Right lobe of liver (tissue), 6 donors: ENCODE results near the gene CRTAC1. TPM values are rescaled to one million over a fixed set of nuclear protein-coding genes. Genes with fewer than 3 reads are reported as not detected.
A peak's percentile ranks its signal among the peaks of the same experiment; 100 is the strongest.

Experiments used
- ATAC-seq, 4 donors: fragments of 200-7000 bp; cut with Tn5 transposase; one replicate each; pipeline ENCODE4 v1.9.1; 2020; ENCODE audit warnings: mild to moderate bottlenecking in 4 of 4, moderate library complexity in 4 of 4
- DNase-seq, 3 donors: peaks; one replicate each; pipeline ENCODE4 v3.0.0-alpha.2; 2020
- H3K27ac ChIP-seq, 3 donors: fragments of 200-600 bp; one replicate each; pipeline ENCODE4 v1.8.0; 2022
- H3K27me3 ChIP-seq, 2 donors: fragments of 200-600 bp; one replicate each; pipeline ENCODE4 v1.8.0; 2022
- H3K36me3 ChIP-seq, 4 donors: fragments of 200-600 bp; sonication (generic) in 1 of 4; one replicate each; pipeline versions ENCODE4 v1.5.1 to v1.8.0; 2017 to 2022; ENCODE audit warnings: control low read depth in 1 of 4
- H3K4me1 ChIP-seq, 4 donors: fragments of 200-600 bp; sonication (generic) in 1 of 4; one replicate each; pipeline versions ENCODE4 v1.5.1 to v1.8.0; 2017 to 2022; ENCODE audit warnings: control low read depth in 1 of 4
- H3K4me3 ChIP-seq, 3 donors: fragments of 200-600 bp; one replicate each; pipeline ENCODE4 v1.8.0; 2022
- H3K9me3 ChIP-seq, 4 donors: fragments of 200-600 bp; sonication (generic) in 1 of 4; one replicate each; pipeline versions ENCODE4 v1.5.1 to v1.8.0; 2017 to 2022; ENCODE audit warnings: control low read depth in 1 of 4
- POLR2A ChIP-seq: fragments of 450-650 bp; IDR thresholded peaks from one replicate; pipeline ENCODE4 v1.6.1; 2017; ENCODE audit warnings: antibody characterized with exemption, mild to moderate bottlenecking
- WGBS: methylation state at CpG from one replicate; pipeline ENCODE4 v1.1.6; 2018; ENCODE audit warnings: low coverage, low lambda C conversion rate; ENCODE audit not compliant: insufficient coverage; ENCODE audit errors: missing lambda C conversion rate; 5-methylcytosine and 5-hydroxymethylcytosine counted together
- intact Hi-C, 2 donors: fragments of 100-400 bp; cut with DNase I; formaldehyde crosslinking; loops; one replicate each; pipeline versions ENCODE4 v1.11.2 to v1.14.1; 2022
- total RNA-seq, 6 experiments: library from RNA; depleted of rRNA in 2 of 6; stranded (reverse); fragments of >200 nt in 2 of 6; fragmentation: NEBNext Ultra II Directional in 3 of 6; extraction: Animal tissue kit (Norgen Biotek cat#: 25700) in 3 of 6; gene quantifications; one replicate each; pipeline versions ENCODE4 v1.1.0 to v1.2.4, GENCODE V29; 2016 to 2023
- TF ChIP-seq, protein P1 (sequence below), 4 donors: fragments of 200-600 bp in 3 of 4; fragments of 450-650 bp in 1 of 4; IDR thresholded peaks; one replicate each; pipeline versions ENCODE4 v1.5.1 to v1.8.0; 2016 to 2022; ENCODE audit warnings: antibody characterized with exemption in 4 of 4, mild to moderate bottlenecking in 2 of 4
- donor health status: DM: no; HTN: yes; CAD: no.
- donor health status: DM: no; HTN: no; CAD: no.
- donor health status: DM: no; HTN: no; CAD: no.
- donor health status: DM: no; HTN: yes; CAD: no.
- donor health status: DM: no; HTN: yes; CAD: no.

The CRTAC1 gene
- total RNA-seq, 6 experiments from 2014 or later = 0.20 TPM; not detected in 5

DNA sequence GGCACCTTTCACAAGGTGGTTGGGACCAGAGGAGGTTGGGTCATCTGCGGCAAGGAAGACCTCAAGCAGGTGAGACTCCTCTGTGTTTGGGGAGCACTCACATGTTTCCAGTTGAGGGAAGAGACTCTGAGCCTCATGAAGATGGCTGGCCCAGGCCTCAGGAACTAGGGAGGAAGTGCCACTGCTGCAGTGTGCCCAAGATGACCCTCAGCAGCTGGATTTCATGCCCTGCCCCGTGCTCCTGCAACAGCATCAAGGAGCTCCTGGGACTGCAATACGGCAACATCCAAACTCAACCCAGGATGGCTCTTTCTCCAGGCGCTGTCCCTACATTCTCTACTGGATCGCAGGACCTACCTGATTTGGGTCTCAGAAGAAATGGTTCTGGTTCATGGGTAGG, 106.9 kb downstream of the CRTAC1 start:
- DNase-seq (no peak), ATAC-seq (no peak)
- Histone ChIP-seq H3K4me3 (no peak overlapping the region), H3K27ac (no peak overlapping the region), H3K9me3 (no peaks in the 10 kb centered on the region), H3K36me3 (no peaks in the 10 kb centered on the region), H3K4me1 (peaks cover 0 to 5% (median 0%) of the 10 kb centered on the region in 4 donors), H3K27me3 (no peaks in the 10 kb centered on the region)
- 95% methylated on average over 3 of the region's 5 CpGs for WGBS
- TF ChIP-seq, protein P1, sequence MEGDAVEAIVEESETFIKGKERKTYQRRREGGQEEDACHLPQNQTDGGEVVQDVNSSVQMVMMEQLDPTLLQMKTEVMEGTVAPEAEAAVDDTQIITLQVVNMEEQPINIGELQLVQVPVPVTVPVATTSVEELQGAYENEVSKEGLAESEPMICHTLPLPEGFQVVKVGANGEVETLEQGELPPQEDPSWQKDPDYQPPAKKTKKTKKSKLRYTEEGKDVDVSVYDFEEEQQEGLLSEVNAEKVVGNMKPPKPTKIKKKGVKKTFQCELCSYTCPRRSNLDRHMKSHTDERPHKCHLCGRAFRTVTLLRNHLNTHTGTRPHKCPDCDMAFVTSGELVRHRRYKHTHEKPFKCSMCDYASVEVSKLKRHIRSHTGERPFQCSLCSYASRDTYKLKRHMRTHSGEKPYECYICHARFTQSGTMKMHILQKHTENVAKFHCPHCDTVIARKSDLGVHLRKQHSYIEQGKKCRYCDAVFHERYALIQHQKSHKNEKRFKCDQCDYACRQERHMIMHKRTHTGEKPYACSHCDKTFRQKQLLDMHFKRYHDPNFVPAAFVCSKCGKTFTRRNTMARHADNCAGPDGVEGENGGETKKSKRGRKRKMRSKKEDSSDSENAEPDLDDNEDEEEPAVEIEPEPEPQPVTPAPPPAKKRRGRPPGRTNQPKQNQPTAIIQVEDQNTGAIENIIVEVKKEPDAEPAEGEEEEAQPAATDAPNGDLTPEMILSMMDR (IDR thresholded peaks at IDR 0.05) = no peak
- no peak for TF ChIP-seq POLR2A
- intact Hi-C loops = no loop called here

DNA sequence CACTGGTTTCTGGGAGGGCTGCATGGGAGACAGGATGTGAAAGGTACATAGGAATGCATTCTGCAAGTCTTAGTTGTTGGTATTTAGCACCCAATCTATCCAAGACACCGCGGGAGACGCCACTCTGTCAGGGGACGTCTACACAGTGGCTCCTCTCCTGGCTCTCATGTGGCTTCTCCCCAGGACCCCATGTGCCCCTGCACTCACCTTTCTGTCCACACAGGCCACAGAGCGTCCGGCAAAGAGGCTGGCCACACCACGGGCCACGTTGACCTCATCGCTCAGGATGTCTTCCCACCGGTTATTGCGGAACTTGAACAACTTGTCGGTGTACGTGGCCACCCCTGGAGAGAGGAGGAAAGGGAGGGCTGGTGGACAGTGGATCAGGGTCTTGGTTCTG, 107.4 kb downstream of the CRTAC1 start:
- 93% methylated on average over 3 of the region's 13 CpGs for WGBS
- no peak overlapping the region for H3K27ac ChIP-seq
- DNase-seq (no peak), ATAC-seq (no peak)
- H3K4me1 ChIP-seq = peaks cover 0 to 5% (median 0%) of the 10 kb centered on the region in 4 donors
- H3K9me3 ChIP-seq = no peaks in the 10 kb centered on the region
- H3K36me3 ChIP-seq = no peaks in the 10 kb centered on the region
- TF ChIP-seq POLR2A = no peak
- TF ChIP-seq, protein P1 (IDR thresholded peaks at IDR 0.05) = no peak
- no peak overlapping the region for H3K4me3 ChIP-seq
- intact Hi-C loops = no loop called here
- no peaks in the 10 kb centered on the region for H3K27me3 ChIP-seq

DNA sequence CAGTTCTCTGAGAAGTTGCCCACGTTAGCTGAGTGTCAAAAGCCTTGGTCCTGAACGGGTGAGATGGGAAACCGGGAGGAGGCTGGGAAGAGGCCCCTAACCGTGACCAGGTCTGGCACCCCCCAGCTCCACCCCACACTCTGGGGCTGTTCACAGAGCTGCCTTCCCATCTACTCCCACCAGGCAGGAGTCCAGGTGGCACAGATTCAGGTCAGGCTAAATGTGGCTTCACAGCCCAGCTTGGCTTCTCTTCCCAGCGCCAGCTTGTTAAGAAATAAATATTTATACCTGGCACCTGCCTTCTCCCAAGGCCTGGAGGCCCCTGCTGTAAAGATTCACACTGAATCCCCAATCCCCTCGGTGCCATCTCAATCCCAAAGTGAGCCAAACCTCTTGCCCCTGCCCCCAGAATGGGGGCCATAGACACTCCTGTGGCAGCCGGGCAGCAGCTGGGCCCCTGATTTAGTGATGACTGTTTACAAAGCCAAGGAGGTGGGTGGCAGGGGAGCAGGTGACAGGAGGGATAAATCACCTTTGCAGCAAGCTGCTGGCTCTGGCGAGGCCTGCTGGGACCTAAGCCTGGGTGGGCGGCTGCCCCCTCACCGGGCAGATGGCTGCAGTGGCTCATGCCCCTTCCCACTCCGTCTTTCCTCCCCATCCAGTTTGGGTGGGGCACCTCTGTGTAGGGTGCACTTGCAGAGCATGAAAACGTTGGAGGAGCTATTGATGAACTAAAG, 108.2 kb downstream of the CRTAC1 start:
- ATAC-seq = peak; percentile 23 to 68 (median 32)
- H3K36me3 ChIP-seq = no peaks in the 10 kb centered on the region
- intact Hi-C loops = no loop called here
- no peaks in the 10 kb centered on the region for H3K27me3 ChIP-seq
- H3K27ac ChIP-seq = no peak overlapping the region
- peak in 1 of 3 donors; percentile 53 for DNase-seq
- no peak overlapping the region for H3K4me3 ChIP-seq
- H3K4me1 ChIP-seq = peaks cover 0 to 5% (median 0%) of the 10 kb centered on the region in 4 donors
- 27% methylated on average over 8 of the region's 12 CpGs for WGBS
- TF ChIP-seq, protein P1 (IDR thresholded peaks at IDR 0.05) = no peak
- no peak for TF ChIP-seq POLR2A
- no peaks in the 10 kb centered on the region for H3K9me3 ChIP-seq

DNA sequence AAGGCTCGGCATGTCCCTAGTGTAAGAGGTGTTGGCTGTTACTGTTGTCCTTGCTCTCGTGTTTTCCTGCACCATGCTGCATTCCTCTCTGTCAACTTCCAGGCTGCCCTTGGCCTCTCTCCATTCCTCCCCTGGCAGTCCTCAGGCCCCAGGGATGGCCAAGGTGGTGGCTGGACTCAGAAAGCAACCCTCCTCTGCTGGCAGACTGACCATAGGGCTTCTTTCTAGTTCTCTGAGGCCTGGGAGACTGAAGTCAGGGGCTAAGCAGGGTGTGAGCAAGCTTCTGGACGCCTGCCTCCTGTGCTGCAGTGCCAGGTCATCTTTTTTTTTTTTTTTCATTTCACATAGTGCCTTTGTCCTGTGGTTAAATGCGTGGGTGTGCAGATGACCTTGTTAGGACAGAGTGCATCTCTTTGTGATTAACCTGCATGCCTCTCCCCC, 108.8 kb downstream of the CRTAC1 start:
- TF ChIP-seq POLR2A = no peak
- TF ChIP-seq, protein P1 (IDR thresholded peaks at IDR 0.05) = no peak
- Histone ChIP-seq H3K4me1 (peaks cover 0 to 5% (median 0%) of the 10 kb centered on the region in 4 donors), H3K27ac (no peak overlapping the region), H3K27me3 (no peaks in the 10 kb centered on the region), H3K36me3 (no peaks in the 10 kb centered on the region), H3K9me3 (no peaks in the 10 kb centered on the region), H3K4me3 (no peak overlapping the region)
- intact Hi-C loops = no loop called here
- 12% methylated on average over 4 of the region's 4 CpGs for WGBS
- ATAC-seq (peak; percentile 42 to 92 (median 54)), DNase-seq (peak in 1 of 3 donors; percentile 50)
